SK-N-SH treated with all-trans-retinoic acid at 6 μM for 48 hours (cell line): ENCODE measurements around the gene ATL3.

ENCODE experiments used
- ATAC-seq: fragments of 200-7000 bp; cut with Tn5 transposase; 3 replicates; pipeline ENCODE4 v1.9.1; 2020; ENCODE audit warnings: mild to moderate bottlenecking, moderate library complexity
- ARNTL ChIP-seq: fragments of 450-650 bp; formaldehyde crosslinking; IDR thresholded peaks from 2 replicates; pipeline ENCODE4 v1.5.0; 2020; ENCODE audit warnings: low read depth, mild to moderate bottlenecking, moderate library complexity, borderline replicate concordance
- BACH2 ChIP-seq: fragments of 250-450 bp; sonication (Bioruptor Pico); IDR thresholded peaks from 2 replicates; pipeline ENCODE4 v1.9.0; 2021; ENCODE audit warnings: mild to moderate bottlenecking, borderline replicate concordance
- CREB5 ChIP-seq: fragments of 250-450 bp; sonication (Bioruptor Pico); IDR thresholded peaks from 2 replicates; pipeline ENCODE4 v1.5.1; 2020; ENCODE audit warnings: low read depth, mild to moderate bottlenecking, moderate library complexity
- CSDC2 ChIP-seq: fragments of 250-450 bp; sonication (Bioruptor Pico); IDR thresholded peaks from 2 replicates; pipeline ENCODE4 v1.5.0; 2020; ENCODE audit warnings: mild to moderate bottlenecking, moderate library complexity
- CSRNP3 ChIP-seq: fragments of 250-450 bp; sonication (Bioruptor Pico); IDR thresholded peaks from 2 replicates; pipeline ENCODE4 v1.5.1; 2021; ENCODE audit warnings: mild to moderate bottlenecking, moderate library complexity
- ESRRG ChIP-seq: fragments of 250-450 bp; sonication (Bioruptor Pico); IDR thresholded peaks from 2 replicates; pipeline ENCODE4 v1.6.1; 2021; ENCODE audit warnings: mild to moderate bottlenecking
- GLIS3 ChIP-seq: fragments of 250-450 bp; sonication (Bioruptor Pico); IDR thresholded peaks from 2 replicates; pipeline ENCODE4 v1.5.0; 2020; ENCODE audit warnings: mild to moderate bottlenecking, moderate library complexity
- ISL1 ChIP-seq: fragments of 250-450 bp; sonication (Bioruptor Pico); IDR thresholded peaks from 2 replicates; pipeline ENCODE4 v2.1.2; 2022; ENCODE audit warnings: mild to moderate bottlenecking, moderate library complexity
- OSR1 ChIP-seq: fragments of 250-450 bp; sonication (Bioruptor Pico); IDR thresholded peaks from 2 replicates; pipeline ENCODE4 v1.8.0; 2022; ENCODE audit warnings: moderate library complexity, mild to moderate bottlenecking, inconsistent platforms
- PATZ1 ChIP-seq: fragments of 250-450 bp; sonication (Bioruptor Pico); IDR thresholded peaks from 2 replicates; pipeline ENCODE4 v1.8.0; 2020; ENCODE audit warnings: mild to moderate bottlenecking, moderate library complexity, borderline replicate concordance
- POU6F1 ChIP-seq: fragments of 250-450 bp; sonication (Bioruptor Pico); IDR thresholded peaks from 2 replicates; pipeline ENCODE4 v1.8.0; 2021; ENCODE audit warnings: low read depth, mild to moderate bottlenecking, moderate library complexity, borderline replicate concordance
- PPARA ChIP-seq: fragments of 250-450 bp; sonication (Bioruptor Pico); IDR thresholded peaks from 2 replicates; pipeline ENCODE4 v1.5.0; 2020; ENCODE audit warnings: mild to moderate bottlenecking, borderline replicate concordance
- RARB ChIP-seq: fragments of 250-450 bp; sonication (Bioruptor Pico); IDR thresholded peaks from 2 replicates; pipeline ENCODE4 v1.8.0; 2021; ENCODE audit warnings: mild to moderate bottlenecking, moderate library complexity
- SNAI2 ChIP-seq: fragments of 250-450 bp; sonication (Bioruptor Pico); IDR thresholded peaks from 2 replicates; pipeline ENCODE4 v1.5.0; 2020; ENCODE audit warnings: mild to moderate bottlenecking, moderate library complexity
- TCF4 ChIP-seq: fragments of 250-450 bp; sonication (Bioruptor Pico); IDR thresholded peaks from 2 replicates; pipeline ENCODE4 v1.8.0; 2021; ENCODE audit warnings: mild to moderate bottlenecking, moderate library complexity, borderline replicate concordance
- TOX ChIP-seq: fragments of 250-450 bp; sonication (Bioruptor Pico); IDR thresholded peaks from 2 replicates; pipeline ENCODE4 v1.8.0; 2021; ENCODE audit warnings: mild to moderate bottlenecking, moderate library complexity, borderline replicate concordance
- TSHZ2 ChIP-seq: fragments of 250-450 bp; sonication (Bioruptor Pico); IDR thresholded peaks from 2 replicates; pipeline ENCODE4 v1.5.0; 2020; ENCODE audit warnings: mild to moderate bottlenecking, moderate library complexity
- ZFP3 ChIP-seq: fragments of 250-450 bp; sonication (Bioruptor Pico); IDR thresholded peaks from 2 replicates; pipeline ENCODE4 v1.5.0; 2020; ENCODE audit warnings: mild to moderate bottlenecking, moderate library complexity
- ZFP30 ChIP-seq: fragments of 450-650 bp; formaldehyde crosslinking; IDR thresholded peaks from 2 replicates; pipeline ENCODE4 v1.5.0; 2022; ENCODE audit warnings: mild to moderate bottlenecking, moderate library complexity
- ZNF565 ChIP-seq: fragments of 450-650 bp; formaldehyde crosslinking; conservative IDR thresholded peaks from 2 replicates; pipeline ENCODE4 v1.5.0; 2020; ENCODE audit warnings: low read depth, mild to moderate bottlenecking, moderate library complexity
- ZNF70 ChIP-seq: fragments of 450-650 bp; formaldehyde crosslinking; IDR thresholded peaks from 2 replicates; pipeline ENCODE4 v1.5.0; 2020; ENCODE audit warnings: mild to moderate bottlenecking, moderate library complexity
- ZNF8 ChIP-seq: fragments of 450-650 bp; formaldehyde crosslinking; IDR thresholded peaks from 2 replicates; pipeline ENCODE4 v1.5.0; 2020; ENCODE audit warnings: mild to moderate bottlenecking, moderate library complexity

ATL3 gene

GRCh38 chr11:63590024-63590788 is 81.0 kb downstream of the ATL3 start:
- no peak for ATAC-seq
- TF ChIP-seq OSR1 (no peak), SNAI2 (no peak), BACH2 (CRISPR knock-in tag) (no peak), POU6F1 (no peak), ZNF70 (CRISPR knock-in tag) (no peak), TOX (CRISPR knock-in tag) (no peak)

- TF ChIP-seq ZFP3 (CRISPR knock-in tag), result no peak
- no peak for TF ChIP-seq TCF4 (CRISPR knock-in tag)
- TF ChIP-seq RARB (CRISPR knock-in tag), result no peak
- no peak for TF ChIP-seq ZNF8 (CRISPR knock-in tag)
- TF ChIP-seq OSR1, result no peak
- TF ChIP-seq ARNTL (CRISPR knock-in tag), result no peak
- TF ChIP-seq ZNF70 (CRISPR knock-in tag), result no peak
- TF ChIP-seq CSRNP3, result no peak
- TF ChIP-seq TSHZ2 (CRISPR knock-in tag), result no peak
- no peak for TF ChIP-seq CREB5 (CRISPR knock-in tag)
- no peak for TF ChIP-seq ZNF565 (CRISPR knock-in tag)
- TF ChIP-seq ZFP30 (CRISPR knock-in tag), result no peak
- no peak for TF ChIP-seq GLIS3 (CRISPR knock-in tag)
- no peak for TF ChIP-seq CSDC2
Measured at GRCh38 chr11:63589000-63589399, 82.2 kb downstream of the ATL3 start.

GRCh38 chr11:63586451-63587166 is 84.6 kb downstream of the ATL3 start:
- ATAC-seq, result no peak
- TF ChIP-seq TOX (CRISPR knock-in tag) (no peak), SNAI2 (no peak), ESRRG (CRISPR knock-in tag) (no peak), CREB5 (CRISPR knock-in tag) (no peak), ARNTL (CRISPR knock-in tag) (no peak), ZNF8 (CRISPR knock-in tag) (no peak), PATZ1 (CRISPR knock-in tag) (no peak), TSHZ2 (CRISPR knock-in tag) (no peak), RARB (CRISPR knock-in tag) (no peak), ZFP3 (CRISPR knock-in tag) (no peak), ZNF565 (CRISPR knock-in tag) (no peak), PPARA (CRISPR knock-in tag) (no peak), TCF4 (CRISPR knock-in tag) (no peak), ZNF70 (CRISPR knock-in tag) (no peak), ISL1 (CRISPR knock-in tag) (no peak), OSR1 (no peak), ZFP30 (CRISPR knock-in tag) (no peak)

More at GRCh38 chr11:63589000-63589399, 82.2 kb downstream of the ATL3 start:
- ATAC-seq, result no peak
